Activated T-helper 1 cell treated with anti-CD3 and anti-CD28 coated beads, Interleukin-12 subunit alpha, Interleukin-12 subunit beta, Interleukin-2, Interleukin-4 antibody, amounts not matched to agents 30 ng/mL and 10 ng/mL and 1 ng/mL, durations not matched to agents 14 hours and 24 hours and 36 hours (primary cell): Measurements from ENCODE around the gene CDKL5. TPM values are rescaled to one million over a fixed set of nuclear protein-coding genes. Genes with fewer than 3 reads are reported as not detected.
"Not testable (repeated sequence)": the region's sequence is repeated elsewhere in the genome, so short reads cannot be mapped to it uniquely, and the experiment has no call there.

Source experiments
- DNase-seq: peaks from one replicate; pipeline ENCODE4 v3.0.0; 2021; ENCODE audit warnings: low spot score
- H3K27ac Mint-ChIP-seq: one replicate; pipeline ENCODE4 v1.8.0; 2021; ENCODE audit warnings: mild to moderate bottlenecking, mixed read lengths
- H3K27me3 Mint-ChIP-seq: one replicate; pipeline ENCODE4 v1.8.0; 2022; ENCODE audit warnings: mild to moderate bottlenecking, moderate library complexity, mixed read lengths; ENCODE audit not compliant: insufficient read depth
- H3K36me3 Mint-ChIP-seq: one replicate; pipeline ENCODE4 v1.8.0; 2021; ENCODE audit warnings: low read depth, mixed read lengths
- H3K4me1 Mint-ChIP-seq: one replicate; pipeline ENCODE4 v1.8.0; 2021; ENCODE audit warnings: low read depth, mixed read lengths
- H3K4me3 Mint-ChIP-seq: one replicate; pipeline ENCODE4 v1.8.0; 2021; ENCODE audit warnings: mild to moderate bottlenecking, moderate library complexity, mixed read lengths
- H3K9me3 Mint-ChIP-seq: one replicate; pipeline ENCODE4 v1.8.0; 2021; ENCODE audit warnings: mixed read lengths
- intact Hi-C: fragments of 100-400 bp; cut with micrococcal nuclease; formaldehyde crosslinking; loops from one replicate; pipeline ENCODE4 v1.15.1; 2024
- total RNA-seq: library from RNA; stranded (reverse); gene quantifications from 2 replicates; pipeline ENCODE4 v1.2.3, GENCODE V29; 2022

CDKL5 gene
- total RNA-seq, 1 donor from 2014 or later, result 0.73 TPM

DNA sequence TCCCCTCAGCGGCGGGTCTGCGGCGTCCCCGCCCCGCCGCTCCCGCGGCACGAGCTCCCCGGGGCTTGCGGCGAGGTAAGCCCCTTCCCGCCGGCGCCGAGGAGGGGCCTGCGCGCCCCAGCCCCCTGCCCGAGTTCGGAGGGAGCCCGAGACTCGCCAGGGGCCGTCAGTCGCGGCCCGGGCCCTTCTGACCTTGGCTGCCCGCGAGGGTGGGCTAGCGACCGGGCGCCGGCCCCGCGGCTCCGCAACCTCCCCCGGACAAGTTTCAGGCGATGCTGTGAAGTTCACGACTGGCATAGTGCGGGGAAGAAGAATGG, 554 bp downstream of the CDKL5 start:
- peak overlapping the region; percentile 75 for H3K4me3 Mint-ChIP-seq
- DNase-seq, result no peak
- no peaks in the 10 kb centered on the region for H3K36me3 Mint-ChIP-seq
- no peaks in the 10 kb centered on the region for H3K9me3 Mint-ChIP-seq
- intact Hi-C loops, result loop anchor here (5.0 to 10.0 kb wide), 2 partner anchors 1569 to 1639 kb away; partner anchors contain the start of genes BCLAF3 and TXLNG
- H3K4me1 Mint-ChIP-seq, result peaks cover 13% of the 10 kb centered on the region
- H3K27me3 Mint-ChIP-seq, result peaks cover 9% of the 10 kb centered on the region
- no peak overlapping the region for H3K27ac Mint-ChIP-seq

- no peak overlapping the region for H3K4me3 Mint-ChIP-seq
- peaks cover 13% of the 10 kb centered on the region for H3K4me1 Mint-ChIP-seq
- H3K9me3 Mint-ChIP-seq, result no peaks in the 10 kb centered on the region
- H3K27ac Mint-ChIP-seq, result no peak overlapping the region
- H3K36me3 Mint-ChIP-seq, result no peaks in the 10 kb centered on the region
- DNase-seq, result no peak
- intact Hi-C loops, result loop anchor here (5.0 to 10.0 kb wide), 2 partner anchors 1567 to 1641 kb away; partner anchors contain the start of genes BCLAF3 and TXLNG
- peaks cover 9% of the 10 kb centered on the region for H3K27me3 Mint-ChIP-seq
These were observed 2.6 kb downstream of the CDKL5 start for GRCh38 chrX:18428006-18428405.

GRCh38 chrX:18433288-18433687, 7.9 kb downstream of the CDKL5 start:
- H3K9me3 Mint-ChIP-seq, H3K4me1 Mint-ChIP-seq: not testable (repeated sequence)

DNA sequence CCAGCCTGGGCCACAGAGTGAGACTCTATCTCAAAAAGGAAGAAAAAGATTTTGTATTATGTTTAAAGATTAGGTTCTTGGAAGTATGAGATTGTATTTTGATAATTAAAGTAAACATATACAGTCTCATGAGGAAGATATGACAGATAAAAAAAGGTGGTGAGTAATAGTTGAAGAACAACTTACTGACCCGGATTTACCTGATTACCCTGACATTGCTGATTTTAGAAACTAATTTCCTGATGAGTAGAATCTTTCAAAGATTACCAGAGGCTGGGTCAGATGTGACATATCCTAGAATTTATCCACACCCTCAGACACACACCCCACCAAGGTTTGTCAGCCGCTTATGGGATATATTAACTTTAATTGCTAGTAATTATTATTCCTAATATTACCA, 9.5 kb downstream of the CDKL5 start:
- Mint-ChIP-seq H3K4me1 (no peaks in the 10 kb centered on the region), H3K36me3 (no peaks in the 10 kb centered on the region), H3K4me3 (no peak overlapping the region), H3K27ac (no peak overlapping the region), H3K27me3 (no peaks in the 10 kb centered on the region), H3K9me3 (no peaks in the 10 kb centered on the region)
- intact Hi-C loops, result no loop called here
- DNase-seq, result no peak

More at GRCh38 chrX:18433288-18433687, 7.9 kb downstream of the CDKL5 start:
- H3K27ac Mint-ChIP-seq, H3K27me3 Mint-ChIP-seq, intact Hi-C loops, DNase-seq, H3K4me3 Mint-ChIP-seq, H3K36me3 Mint-ChIP-seq: not testable (repeated sequence)

DNA sequence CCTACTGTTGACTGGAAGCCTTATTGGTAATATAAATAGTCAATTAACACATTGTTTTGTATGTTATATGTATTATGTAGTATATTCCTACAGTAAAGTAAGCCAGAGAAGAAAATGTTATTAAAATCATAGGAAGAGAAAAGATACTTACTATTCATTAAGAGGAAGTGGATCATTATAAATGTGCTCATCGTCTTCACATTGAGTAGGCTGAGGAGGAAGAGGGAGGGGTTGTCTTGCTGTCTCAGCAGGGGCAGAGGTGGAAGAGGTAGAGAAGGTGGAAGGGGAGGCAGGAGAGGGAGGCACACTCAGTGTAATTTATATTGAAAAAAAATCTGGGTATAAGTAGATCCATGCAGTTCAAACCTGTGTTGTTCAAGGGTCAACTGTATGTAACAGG, 10.6 kb downstream of the CDKL5 start:
- Mint-ChIP-seq H3K9me3 (no peaks in the 10 kb centered on the region), H3K27me3 (no peaks in the 10 kb centered on the region)
- no peak for DNase-seq

DNA sequence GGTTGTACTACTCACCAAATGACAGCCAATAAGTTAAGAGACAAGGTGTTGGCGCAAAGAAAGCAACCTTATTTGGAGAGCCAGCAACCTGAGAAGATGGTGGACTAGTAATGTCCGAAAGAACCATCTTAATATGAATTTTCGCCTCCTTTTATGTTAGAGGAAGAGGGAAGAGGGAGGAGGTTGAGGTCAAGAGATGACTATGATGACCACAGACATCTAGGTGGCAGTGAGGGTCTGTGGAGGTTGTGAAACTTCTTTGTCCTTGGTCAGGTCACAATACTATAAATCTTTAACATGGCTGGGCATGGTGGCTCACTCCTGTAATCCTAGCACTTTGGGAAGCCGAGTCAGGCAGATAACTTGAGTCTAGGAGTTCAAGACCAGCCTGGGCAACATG, 15.4 kb downstream of the CDKL5 start:
- Mint-ChIP-seq H3K27me3 (no peaks in the 10 kb centered on the region), H3K27ac (no peak overlapping the region), H3K36me3 (no peaks in the 10 kb centered on the region), H3K4me3 (no peak overlapping the region), H3K4me1 (no peaks in the 10 kb centered on the region), H3K9me3 (no peaks in the 10 kb centered on the region)
- no peak for DNase-seq
- intact Hi-C loops, result no loop called here

More for the DNA sequence above, 10.6 kb downstream of the CDKL5 start:
- H3K27ac Mint-ChIP-seq, result no peak overlapping the region
- H3K36me3 Mint-ChIP-seq, result no peaks in the 10 kb centered on the region
- H3K4me3 Mint-ChIP-seq, result no peak overlapping the region
- intact Hi-C loops, result no loop called here
- no peaks in the 10 kb centered on the region for H3K4me1 Mint-ChIP-seq

GRCh38 chrX:18441780-18442367, 16.5 kb downstream of the CDKL5 start:
- H3K36me3 Mint-ChIP-seq, result no peaks in the 10 kb centered on the region
- no peak overlapping the region for H3K4me3 Mint-ChIP-seq
- H3K27me3 Mint-ChIP-seq, result no peaks in the 10 kb centered on the region
- intact Hi-C loops, result no loop called here
- no peak overlapping the region for H3K27ac Mint-ChIP-seq
- H3K9me3 Mint-ChIP-seq, result no peaks in the 10 kb centered on the region
- DNase-seq, result no peak
- no peaks in the 10 kb centered on the region for H3K4me1 Mint-ChIP-seq

GRCh38 chrX:18448416-18448815, 23.0 kb downstream of the CDKL5 start:
- Mint-ChIP-seq H3K36me3 (no peaks in the 10 kb centered on the region), H3K4me1 (no peaks in the 10 kb centered on the region), H3K4me3 (no peak overlapping the region), H3K27ac (no peak overlapping the region), H3K27me3 (no peaks in the 10 kb centered on the region), H3K9me3 (no peaks in the 10 kb centered on the region)
- DNase-seq, result no peak
- intact Hi-C loops, result no loop called here

DNA sequence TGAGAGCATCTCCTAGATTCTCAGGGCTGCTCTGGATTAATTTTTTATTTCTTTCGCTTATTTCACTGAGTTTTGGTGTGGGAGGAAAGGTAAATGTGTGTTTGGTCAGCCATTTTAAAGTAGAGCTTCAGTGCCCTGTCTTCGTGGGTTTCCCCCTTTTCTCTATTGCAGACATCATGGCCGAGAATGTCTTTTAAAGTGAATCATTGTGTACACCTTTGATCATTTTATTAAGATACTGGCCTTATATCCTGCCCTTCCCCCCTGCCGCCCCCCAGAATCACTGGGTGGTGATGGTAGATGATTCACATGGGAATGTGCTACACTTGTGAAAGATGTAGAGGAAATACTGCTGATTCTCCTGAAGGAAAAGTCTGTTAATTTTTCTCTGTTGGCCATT, 23.8 kb downstream of the CDKL5 start:
- Mint-ChIP-seq H3K4me3 (no peak overlapping the region), H3K4me1 (no peaks in the 10 kb centered on the region), H3K9me3 (no peaks in the 10 kb centered on the region), H3K27me3 (no peaks in the 10 kb centered on the region), H3K27ac (no peak overlapping the region), H3K36me3 (no peaks in the 10 kb centered on the region)
- no peak for DNase-seq
- intact Hi-C loops, result no loop called here

- no peaks in the 10 kb centered on the region for H3K4me1 Mint-ChIP-seq
- intact Hi-C loops, result no loop called here
- no peaks in the 10 kb centered on the region for H3K27me3 Mint-ChIP-seq
- H3K27ac Mint-ChIP-seq, result no peak overlapping the region
- H3K36me3 Mint-ChIP-seq, result no peaks in the 10 kb centered on the region
- no peaks in the 10 kb centered on the region for H3K9me3 Mint-ChIP-seq
- H3K4me3 Mint-ChIP-seq, result no peak overlapping the region
- DNase-seq, result no peak
These were observed 30.0 kb downstream of the CDKL5 start for GRCh38 chrX:18455384-18455783.

GRCh38 chrX:18457000-18457399, 31.6 kb downstream of the CDKL5 start:
- Mint-ChIP-seq H3K36me3 (no peaks in the 10 kb centered on the region), H3K9me3 (no peaks in the 10 kb centered on the region)

GRCh38 chrX:18461431-18461830, 36.0 kb downstream of the CDKL5 start:
- H3K27me3 Mint-ChIP-seq, result no peaks in the 10 kb centered on the region
- H3K9me3 Mint-ChIP-seq, result no peaks in the 10 kb centered on the region
- intact Hi-C loops, result no loop called here
- H3K4me1 Mint-ChIP-seq, result no peaks in the 10 kb centered on the region
- H3K27ac Mint-ChIP-seq, result no peak overlapping the region
- H3K4me3 Mint-ChIP-seq, result no peak overlapping the region
- H3K36me3 Mint-ChIP-seq, result no peaks in the 10 kb centered on the region
- no peak for DNase-seq

More at GRCh38 chrX:18457000-18457399, 31.6 kb downstream of the CDKL5 start:
- DNase-seq, result no peak
- Mint-ChIP-seq H3K4me3 (no peak overlapping the region), H3K4me1 (no peaks in the 10 kb centered on the region), H3K27me3 (no peaks in the 10 kb centered on the region), H3K27ac (no peak overlapping the region)
- intact Hi-C loops, result no loop called here

DNA sequence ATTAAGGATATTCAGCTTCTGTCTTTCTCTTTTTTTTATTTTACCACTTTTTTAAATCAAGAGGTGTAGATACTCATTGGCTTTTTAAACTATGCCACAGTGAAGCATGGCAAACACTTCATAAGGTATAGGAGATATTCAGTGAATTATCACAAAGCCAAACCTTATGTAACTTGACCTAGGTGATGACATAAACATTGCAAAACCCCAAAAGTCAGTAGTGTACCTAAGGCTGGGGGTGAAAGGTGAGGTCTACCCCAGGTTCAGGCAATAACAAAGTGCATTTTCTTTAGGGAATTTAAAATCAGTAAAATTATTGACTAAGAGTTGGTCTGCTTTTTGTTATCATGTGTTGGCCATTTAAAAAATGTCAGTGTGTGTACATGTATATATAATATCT, 39.1 kb downstream of the CDKL5 start:
- H3K27me3 Mint-ChIP-seq, result no peaks in the 10 kb centered on the region
- H3K36me3 Mint-ChIP-seq, result no peaks in the 10 kb centered on the region
- H3K4me3 Mint-ChIP-seq, result no peak overlapping the region
- DNase-seq, result no peak
- H3K27ac Mint-ChIP-seq, result no peak overlapping the region
- no peaks in the 10 kb centered on the region for H3K4me1 Mint-ChIP-seq
- intact Hi-C loops, result no loop called here
- H3K9me3 Mint-ChIP-seq, result no peaks in the 10 kb centered on the region

- no peak overlapping the region for H3K4me3 Mint-ChIP-seq
- H3K27me3 Mint-ChIP-seq, result no peaks in the 10 kb centered on the region
- intact Hi-C loops, result no loop called here
- no peaks in the 10 kb centered on the region for H3K4me1 Mint-ChIP-seq
- DNase-seq, result no peak
- no peaks in the 10 kb centered on the region for H3K36me3 Mint-ChIP-seq
- no peak overlapping the region for H3K27ac Mint-ChIP-seq
- H3K9me3 Mint-ChIP-seq, result no peaks in the 10 kb centered on the region
These were observed 39.6 kb downstream of the CDKL5 start for GRCh38 chrX:18465051-18465450.
